Naive thymus-derived CD8-positive, alpha-beta T cell (primary cell): ENCODE measurements around the gene SLC25A10. TPM values are rescaled to one million over a fixed set of nuclear protein-coding genes. Genes with fewer than 3 reads are reported as not detected.

Experiments used
- ATAC-seq, 2 donors: fragments of 150-1000 bp; cut with Tn5 transposase in 1 of 2; sonication (Bioruptor Pico), chemical (Tn5 transposase) in 1 of 2; 1 replicate in 1 of 2; 2 replicates in 1 of 2; pipeline ENCODE4 v1.10.0; 2021; ENCODE audit warnings: mild to moderate bottlenecking in 2 of 2, moderate library complexity in 2 of 2
- POLR2A ChIA-PET: fragments of 350-600 bp; sonication (Branson Sonifier 250); formaldehyde crosslinking; loops from one replicate; lab custom pipeline; 2021; ENCODE audit warnings: antibody characterized with exemption; lab: Charles Lee
- DNase-seq, 10 donors: peaks; one replicate each; pipeline versions ENCODE4 v3.0.0 to v3.0.0-alpha.2; 2020 to 2022
- H3K27ac Mint-ChIP-seq, 10 donors: one replicate each; pipeline ENCODE4 v1.8.0; 2020 to 2022; ENCODE audit warnings: mild to moderate bottlenecking in 10 of 10, mixed read lengths in 10 of 10, moderate library complexity in 4 of 10, inconsistent platforms in 1 of 10
- H3K27me3 Mint-ChIP-seq, 5 donors: one replicate each; pipeline ENCODE4 v1.8.0; 2021 to 2022; ENCODE audit warnings: mixed read lengths in 5 of 5
- H3K36me3 Mint-ChIP-seq, 3 donors: one replicate each; pipeline ENCODE4 v1.8.0; 2020 to 2022; ENCODE audit warnings: mixed read lengths in 3 of 3, mild to moderate bottlenecking in 2 of 3, inconsistent platforms in 1 of 3
- H3K4me1 Mint-ChIP-seq, 4 donors: one replicate each; pipeline ENCODE4 v1.8.0; 2021 to 2022; ENCODE audit warnings: mixed read lengths in 4 of 4
- H3K4me3 Mint-ChIP-seq, 10 donors: one replicate each; pipeline ENCODE4 v1.8.0; 2020 to 2022; ENCODE audit warnings: mild to moderate bottlenecking in 10 of 10, mixed read lengths in 10 of 10, moderate library complexity in 6 of 10, inconsistent platforms in 1 of 10
- H3K9me3 Mint-ChIP-seq, 9 donors: one replicate each; pipeline ENCODE4 v1.8.0; 2020 to 2022; ENCODE audit warnings: mixed read lengths in 9 of 9, mild to moderate bottlenecking in 3 of 9, inconsistent platforms in 1 of 9, moderate library complexity in 1 of 9
- polyA plus RNA-seq, 3 donors: library from polyadenylated mRNA; unstranded; fragments of 300-500 nt; fragmentation: Illumina TruSeq; gene quantifications; one replicate each; pipeline ENCODE4 v1.2.3, GENCODE V29; 2021
- total RNA-seq, 8 experiments: library from RNA in 2 of 8; stranded (reverse) in 2 of 8; gene quantifications; one replicate each; pipeline ENCODE4 v1.2.3 and lab custom pipeline; 2021 to 2026

Gene SLC25A10
- total and polyA plus RNA-seq, 5 experiments from 2014 or later, result 2.3 to 6.1 (median 4.4) TPM

DNA sequence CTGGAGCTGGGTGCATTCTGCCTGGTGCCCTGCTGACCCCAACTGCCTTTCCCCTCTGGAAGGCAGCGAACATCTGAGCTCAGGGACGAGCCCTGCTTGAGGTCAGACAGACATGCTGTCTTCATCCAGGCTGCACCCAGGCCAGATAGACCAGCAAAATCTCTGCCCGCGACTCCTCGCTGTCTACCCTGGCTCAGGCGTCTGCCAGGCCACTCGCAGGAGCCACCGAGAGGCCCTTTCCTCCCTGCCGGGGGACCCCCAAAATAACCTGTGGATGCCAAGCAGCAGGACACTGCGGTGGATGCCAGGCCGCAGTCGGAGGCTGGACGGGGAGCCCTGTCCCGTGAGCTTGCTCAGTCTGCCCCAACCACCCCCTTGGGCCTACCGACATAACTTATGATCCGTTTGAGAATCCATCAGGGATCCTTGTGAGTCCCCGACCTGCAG lies 3.3 kb upstream of the SLC25A10 start:
- H3K9me3 Mint-ChIP-seq, result no peaks in the 10 kb centered on the region
- H3K4me1 Mint-ChIP-seq, result peaks cover 7 to 42% (median 27%) of the 10 kb centered on the region in 4 donors
- ATAC-seq (no peak), DNase-seq (no peak)
- POLR2A ChIA-PET, result interaction anchor here (1.2 kb wide), 2 partner anchors 25 to 161 kb away, joined by 3 to 4 read pairs; partner anchors contain the start of genes ARL16 and HGS
- peak overlapping the region in 2 of 10 donors; percentile 37 to 40 for H3K27ac Mint-ChIP-seq
- no peaks in the 10 kb centered on the region for H3K27me3 Mint-ChIP-seq
- H3K4me3 Mint-ChIP-seq, result peak overlapping the region in 1 of 10 donors; percentile 52
- peaks cover 0 to 21% (median 3%) of the 10 kb centered on the region in 3 donors for H3K36me3 Mint-ChIP-seq

DNA sequence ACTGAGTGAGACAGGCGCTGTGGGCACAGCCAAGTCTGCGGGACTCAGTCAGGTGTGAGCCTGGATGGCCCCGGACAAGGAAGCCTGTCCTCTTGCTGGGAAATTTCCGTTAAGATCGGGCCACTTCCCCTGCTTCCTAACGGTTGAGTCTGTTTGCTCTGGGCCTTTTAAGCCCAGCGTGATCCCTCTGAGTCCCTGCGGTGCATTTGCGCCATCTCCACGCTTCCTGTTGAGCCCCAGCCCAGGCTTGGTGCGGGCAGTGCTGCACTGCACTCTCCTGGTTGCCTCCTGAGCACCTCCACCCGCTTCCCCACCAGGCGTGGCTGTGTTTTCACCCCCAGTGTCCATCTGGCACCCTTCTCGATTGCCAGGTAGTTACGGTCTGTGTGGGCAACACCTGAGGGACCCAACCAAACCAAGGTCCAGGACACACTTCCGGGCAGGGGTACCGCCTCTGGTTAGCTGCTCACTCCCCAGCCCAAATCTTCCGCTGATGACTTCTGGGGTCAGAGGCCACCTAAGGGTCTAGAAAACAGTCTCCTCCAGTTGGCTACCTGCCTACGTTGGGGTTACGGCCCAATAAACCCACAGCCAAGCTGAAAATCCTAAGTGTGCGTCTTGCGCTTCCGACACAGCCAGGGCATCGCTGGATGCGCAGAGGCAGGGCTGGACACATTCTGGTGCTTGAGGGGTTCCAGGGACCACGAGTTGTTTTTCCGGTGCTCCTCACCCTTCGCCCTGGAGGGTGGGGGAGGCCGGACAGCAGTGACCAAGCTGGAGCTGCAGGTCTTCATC lies 1.4 kb upstream of the SLC25A10 start:
- peaks cover 7 to 28% (median 22%) of the 10 kb centered on the region in 4 donors for H3K4me1 Mint-ChIP-seq
- H3K27ac Mint-ChIP-seq, result peak overlapping the region; percentile 20 to 91 (median 85)
- H3K4me3 Mint-ChIP-seq, result peak overlapping the region; percentile 71 to 86 (median 80)
- peaks cover 0 to 13% (median 3%) of the 10 kb centered on the region in 3 donors for H3K36me3 Mint-ChIP-seq
- H3K9me3 Mint-ChIP-seq, result no peaks in the 10 kb centered on the region
- H3K27me3 Mint-ChIP-seq, result no peaks in the 10 kb centered on the region
- POLR2A ChIA-PET, result interaction anchor here (0.6 to 5.6 kb wide), 10 partner anchors 7 to 388 kb away, joined by 3 to 29 read pairs (median 5); partner anchors contain the start of genes ARL16, CCDC137, HGS and MRPL12
- DNase-seq (no peak), ATAC-seq (peak in 1 of 2 donors; percentile 16)

DNA sequence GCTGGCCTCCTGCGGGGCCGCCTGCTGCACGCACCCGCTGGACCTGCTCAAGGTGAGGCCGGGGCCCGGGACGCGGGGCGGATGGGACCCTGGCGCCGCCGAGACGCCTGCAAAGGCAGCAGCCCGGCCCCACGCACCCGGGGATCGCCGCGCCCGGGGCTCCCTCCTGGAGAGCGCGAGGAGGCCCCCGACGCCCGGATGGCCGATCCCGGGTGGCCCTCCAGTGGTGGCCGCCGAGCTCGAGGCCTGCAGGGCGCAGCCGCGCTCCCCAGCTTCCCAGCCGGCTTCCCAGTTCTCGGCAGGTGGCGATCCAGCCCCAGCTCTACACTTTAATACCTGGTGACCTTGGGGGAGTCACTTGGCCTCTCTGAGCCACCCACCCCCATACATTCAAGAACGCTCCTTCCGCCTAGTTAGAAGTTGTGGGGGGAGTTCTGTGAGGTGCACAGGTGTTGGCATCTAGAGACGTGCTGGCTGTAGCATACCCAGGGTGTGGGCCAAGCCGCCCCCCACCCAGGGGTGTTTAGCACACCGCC lies 452 bp downstream of the SLC25A10 start:
- Mint-ChIP-seq H3K4me3 (peak overlapping the region; percentile 73 to 90 (median 86)), H3K36me3 (no peaks in the 10 kb centered on the region), H3K27me3 (no peaks in the 10 kb centered on the region), H3K27ac (peak overlapping the region in 5 of 10 donors; percentile 34 to 80 (median 75)), H3K9me3 (no peaks in the 10 kb centered on the region), H3K4me1 (peaks cover 7 to 23% (median 19%) of the 10 kb centered on the region in 4 donors)
- DNase-seq, result no peak
- peak in 1 of 2 donors; percentile 4 for ATAC-seq
- POLR2A ChIA-PET, result interaction anchor here (3.7 to 5.6 kb wide), 2 partner anchors 9 to 29 kb away, joined by 26 to 29 read pairs; partner anchors contain the start of genes ARL16, HGS and MRPL12

DNA sequence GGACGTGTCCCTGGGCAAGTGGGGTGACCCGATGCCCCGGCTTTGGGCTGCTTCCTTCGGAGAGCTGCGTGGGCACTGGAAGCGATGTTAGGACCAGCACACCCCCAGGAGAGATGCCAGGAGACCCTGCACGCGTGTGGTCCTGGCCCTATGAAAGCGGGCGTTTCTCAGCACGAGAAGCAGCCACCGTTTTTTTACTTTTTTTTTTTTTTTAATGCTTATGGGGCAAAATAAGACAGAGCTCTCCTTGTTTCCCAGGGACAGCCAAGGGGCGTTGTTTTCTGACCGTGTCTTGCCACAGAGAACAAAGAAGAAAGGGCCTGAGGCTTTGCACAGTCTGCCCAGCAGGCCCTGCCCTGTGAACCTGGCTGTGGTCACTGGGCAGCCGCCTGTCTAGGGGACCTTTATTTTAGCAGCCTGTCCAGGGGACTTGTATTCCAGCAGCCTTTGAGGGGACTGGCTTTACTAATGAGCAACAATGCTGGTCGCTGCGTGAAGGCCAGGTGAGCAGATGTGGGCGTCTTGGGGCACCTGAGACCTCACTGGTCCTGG lies 996 bp downstream of the SLC25A10 start:
- H3K27ac Mint-ChIP-seq, result peak overlapping the region in 5 of 10 donors; percentile 35 to 80 (median 75)
- H3K27me3 Mint-ChIP-seq, result no peaks in the 10 kb centered on the region
- H3K9me3 Mint-ChIP-seq, result no peaks in the 10 kb centered on the region
- H3K4me3 Mint-ChIP-seq, result peak overlapping the region; percentile 73 to 90 (median 86)
- no peaks in the 10 kb centered on the region for H3K36me3 Mint-ChIP-seq
- ATAC-seq, result no peak
- POLR2A ChIA-PET, result interaction anchor here (3.7 to 5.6 kb wide), 2 partner anchors 10 to 30 kb away, joined by 26 to 29 read pairs; partner anchors contain the start of genes ARL16, HGS and MRPL12
- DNase-seq, result no peak
- H3K4me1 Mint-ChIP-seq, result peaks cover 7 to 23% (median 19%) of the 10 kb centered on the region in 4 donors

DNA sequence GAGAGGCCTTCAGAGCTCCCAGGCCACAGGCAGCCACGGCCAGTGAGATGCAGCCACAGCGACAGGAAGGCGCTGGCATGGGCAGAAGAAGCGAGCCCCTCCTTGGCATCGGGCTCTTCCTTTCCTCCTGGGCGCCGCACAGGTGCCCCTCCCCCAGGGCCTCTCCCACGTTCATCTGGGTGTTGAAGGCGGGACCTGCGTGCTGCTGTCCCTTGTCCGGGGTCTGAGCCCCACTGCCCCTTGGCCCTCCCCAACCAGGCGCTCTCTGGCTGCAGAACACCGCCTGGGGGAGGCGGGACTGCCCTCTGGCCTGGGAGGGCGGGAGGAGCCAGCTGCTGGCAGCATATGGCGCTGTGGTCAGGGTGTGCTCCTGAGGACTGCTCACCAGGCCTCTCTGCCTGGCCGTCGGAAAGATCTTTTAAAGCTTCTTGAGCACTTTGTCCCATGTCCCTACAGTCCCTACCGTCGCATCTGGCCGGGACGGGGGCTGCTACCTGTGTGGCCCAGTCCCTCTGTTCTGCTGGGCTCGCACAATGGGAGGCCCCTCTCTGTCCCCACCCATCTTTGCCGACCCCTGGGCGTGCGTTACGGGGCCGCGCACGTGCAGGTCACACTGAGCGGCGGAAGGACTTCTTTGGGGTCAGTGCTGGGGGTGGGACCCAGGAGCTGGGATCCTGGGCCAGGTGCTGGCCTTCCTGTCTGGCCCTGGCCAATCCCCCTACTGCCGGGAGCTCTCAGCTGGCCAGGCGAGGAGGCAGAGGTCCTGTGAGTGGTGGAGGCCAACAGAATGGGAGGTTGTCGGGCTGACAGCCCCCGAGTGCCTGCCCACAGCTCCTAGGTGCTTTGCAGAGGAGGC lies 1.7 kb downstream of the SLC25A10 start:
- no peaks in the 10 kb centered on the region for H3K27me3 Mint-ChIP-seq
- POLR2A ChIA-PET, result interaction anchor here (3.7 to 5.6 kb wide), 2 partner anchors 11 to 31 kb away, joined by 26 to 29 read pairs; partner anchors contain the start of genes ARL16, HGS and MRPL12
- no peaks in the 10 kb centered on the region for H3K9me3 Mint-ChIP-seq
- DNase-seq (no peak), ATAC-seq (no peak)
- peaks cover 7 to 23% (median 19%) of the 10 kb centered on the region in 4 donors for H3K4me1 Mint-ChIP-seq
- H3K4me3 Mint-ChIP-seq, result peak overlapping the region in 5 of 10 donors; percentile 7 to 90 (median 83)
- no peak overlapping the region for H3K27ac Mint-ChIP-seq
- no peaks in the 10 kb centered on the region for H3K36me3 Mint-ChIP-seq

DNA sequence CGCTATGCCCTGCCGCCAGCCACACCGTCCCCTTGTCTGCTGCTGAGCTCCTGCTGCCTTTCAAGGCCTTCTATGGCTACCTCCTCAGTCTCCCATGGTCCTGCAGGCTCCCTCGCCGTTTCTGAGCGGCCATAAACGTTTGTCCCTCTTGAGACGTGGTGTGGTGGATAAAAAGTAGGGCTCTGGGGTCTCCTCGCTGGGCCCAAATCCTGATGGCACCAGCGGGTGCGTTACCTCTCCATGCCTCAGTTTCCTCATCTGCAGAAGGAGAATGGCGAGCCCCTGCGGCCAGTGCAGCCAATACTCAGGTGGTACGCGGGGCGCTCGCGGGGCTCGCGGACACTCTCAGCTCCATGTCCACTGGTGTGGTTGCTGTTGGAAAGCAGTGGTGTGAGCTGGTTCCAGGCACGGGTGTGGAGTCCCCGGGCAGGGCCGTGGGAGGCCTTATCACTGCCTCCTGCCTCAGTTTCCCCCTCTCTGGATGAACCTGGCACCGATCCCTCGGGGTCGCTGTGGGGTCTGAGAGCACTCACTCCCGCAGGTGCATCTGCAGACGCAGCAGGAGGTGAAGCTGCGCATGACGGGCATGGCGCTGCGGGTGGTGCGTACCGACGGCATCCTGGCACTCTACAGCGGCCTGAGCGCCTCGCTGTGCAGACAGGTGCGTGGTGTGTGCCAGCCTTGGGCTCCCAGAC lies 2.5 kb downstream of the SLC25A10 start:
- H3K27me3 Mint-ChIP-seq, result no peaks in the 10 kb centered on the region
- POLR2A ChIA-PET, result interaction anchor here (5.6 kb wide), 1 partner anchor 11 kb away, joined by 26 read pairs; the partner anchor contains the start of gene MRPL12
- no peaks in the 10 kb centered on the region for H3K9me3 Mint-ChIP-seq
- DNase-seq (no peak), ATAC-seq (no peak)
- peaks cover 7 to 23% (median 19%) of the 10 kb centered on the region in 4 donors for H3K4me1 Mint-ChIP-seq
- no peaks in the 10 kb centered on the region for H3K36me3 Mint-ChIP-seq
- H3K27ac Mint-ChIP-seq, result no peak overlapping the region
- peak overlapping the region in 2 of 10 donors; percentile 1 to 77 for H3K4me3 Mint-ChIP-seq

DNA sequence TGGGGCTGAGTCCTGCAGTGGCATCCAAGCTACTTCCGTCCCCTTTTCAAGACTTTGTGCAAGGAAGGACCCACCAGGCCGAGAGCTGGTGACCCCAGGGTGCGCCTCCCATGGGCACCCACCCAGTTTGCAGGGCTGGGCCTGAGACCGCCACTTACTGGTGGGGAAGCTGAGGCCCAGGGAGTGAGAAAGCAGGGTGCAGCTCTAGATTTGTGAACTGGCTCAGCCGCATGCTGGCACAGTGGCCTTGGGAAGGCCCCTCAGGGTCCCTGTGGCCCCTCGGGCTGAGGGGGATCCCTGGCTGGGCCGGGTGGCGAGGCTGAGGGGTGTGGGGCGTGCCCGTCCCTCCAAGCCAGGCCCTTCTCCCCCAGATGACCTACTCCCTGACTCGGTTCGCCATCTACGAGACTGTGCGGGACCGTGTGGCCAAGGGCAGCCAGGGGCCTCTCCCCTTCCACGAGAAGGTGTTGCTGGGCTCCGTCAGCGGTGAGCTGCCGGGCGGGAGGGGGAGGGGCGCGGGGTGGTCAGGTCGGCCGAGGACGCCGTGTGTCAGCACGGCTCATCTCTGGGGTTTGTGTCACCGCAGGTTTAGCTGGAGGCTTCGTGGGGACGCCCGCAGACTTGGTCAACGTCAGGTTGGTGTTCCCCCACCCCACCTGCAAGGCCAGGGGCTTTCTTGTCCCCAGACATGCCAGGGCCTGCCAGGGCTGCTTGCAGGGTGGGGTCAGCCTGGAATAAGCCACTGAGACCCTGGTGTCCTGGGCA lies 3.2 kb downstream of the SLC25A10 start:
- no peak for DNase-seq
- H3K27ac Mint-ChIP-seq, result no peak overlapping the region
- H3K27me3 Mint-ChIP-seq, result no peaks in the 10 kb centered on the region
- no peak for ATAC-seq
- H3K4me1 Mint-ChIP-seq, result peaks cover 7 to 19% (median 18%) of the 10 kb centered on the region in 4 donors
- H3K36me3 Mint-ChIP-seq, result no peaks in the 10 kb centered on the region
- H3K4me3 Mint-ChIP-seq, result no peak overlapping the region
- POLR2A ChIA-PET, result interaction anchor here (5.6 kb wide), 1 partner anchor 12 kb away, joined by 26 read pairs; the partner anchor contains the start of gene MRPL12
- no peaks in the 10 kb centered on the region for H3K9me3 Mint-ChIP-seq

DNA sequence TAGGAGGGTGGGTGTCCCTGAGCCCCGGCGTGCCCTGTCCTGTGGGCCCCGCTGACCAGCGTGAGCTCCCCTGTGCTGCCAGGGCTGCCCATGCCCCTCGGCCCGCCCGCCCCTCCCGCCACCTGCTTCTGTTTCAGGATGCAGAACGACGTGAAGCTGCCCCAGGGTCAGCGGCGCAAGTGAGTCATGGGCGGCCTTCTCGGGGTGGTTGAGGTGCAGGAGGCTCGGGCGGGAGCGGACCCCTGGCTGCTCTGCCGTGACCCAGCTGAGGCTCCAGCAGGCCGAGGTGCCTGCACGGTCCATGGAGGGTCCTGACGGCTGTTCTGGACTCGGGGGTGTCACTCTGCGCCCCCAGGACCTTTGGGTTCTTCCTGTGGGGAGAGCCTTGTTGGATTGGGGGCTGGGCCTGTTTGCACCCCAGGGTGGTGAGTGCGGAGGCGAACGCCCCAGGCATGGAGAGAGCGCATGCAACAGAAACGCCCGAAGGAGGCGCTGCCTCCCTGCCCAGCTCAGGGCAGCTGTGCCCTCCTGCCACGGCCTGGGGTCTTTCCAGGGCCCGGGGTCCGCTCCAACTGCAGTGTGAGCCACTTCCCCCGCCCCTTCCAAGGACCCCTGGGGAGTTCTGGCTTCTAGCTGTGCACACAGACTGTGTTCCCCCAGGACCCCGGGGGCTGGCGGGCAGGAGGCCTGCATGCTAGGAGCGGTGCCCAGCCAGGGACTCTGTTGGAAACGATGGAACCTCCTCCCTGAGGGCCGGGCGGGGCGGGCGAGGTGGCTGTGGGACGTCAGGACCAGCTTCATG lies 4.0 kb downstream of the SLC25A10 start:
- no peak overlapping the region for H3K4me3 Mint-ChIP-seq
- H3K9me3 Mint-ChIP-seq, result no peaks in the 10 kb centered on the region
- no peaks in the 10 kb centered on the region for H3K36me3 Mint-ChIP-seq
- DNase-seq (no peak), ATAC-seq (no peak)
- H3K27ac Mint-ChIP-seq, result no peak overlapping the region
- peaks cover 3 to 11% (median 10%) of the 10 kb centered on the region in 4 donors for H3K4me1 Mint-ChIP-seq
- POLR2A ChIA-PET, result interaction anchor here (5.6 kb wide), 1 partner anchor 13 kb away, joined by 26 read pairs; the partner anchor contains the start of gene MRPL12
- no peaks in the 10 kb centered on the region for H3K27me3 Mint-ChIP-seq

DNA sequence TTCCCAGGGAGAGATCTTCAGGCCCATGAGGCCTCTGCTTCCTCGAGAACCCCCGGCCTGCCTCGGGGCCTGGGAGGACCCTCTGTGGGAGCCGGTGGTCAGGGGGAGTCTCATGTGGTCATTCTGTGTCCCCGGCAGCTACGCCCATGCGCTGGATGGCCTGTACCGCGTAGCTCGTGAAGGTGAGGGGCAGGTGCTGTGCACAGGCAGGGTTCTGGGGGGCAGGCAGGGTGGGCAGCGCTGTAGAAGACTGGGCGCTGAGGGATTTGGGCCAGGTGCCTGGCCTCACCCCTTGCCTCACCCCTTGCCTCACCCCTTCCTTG lies 4.6 kb downstream of the SLC25A10 start:
- H3K27me3 Mint-ChIP-seq, result no peaks in the 10 kb centered on the region
- DNase-seq (no peak), ATAC-seq (no peak)
- no peak overlapping the region for H3K27ac Mint-ChIP-seq
- no peak overlapping the region for H3K4me3 Mint-ChIP-seq
- H3K4me1 Mint-ChIP-seq, result peaks cover 3 to 8% (median 6%) of the 10 kb centered on the region in 4 donors
- H3K36me3 Mint-ChIP-seq, result no peaks in the 10 kb centered on the region
- POLR2A ChIA-PET, result no interaction called here
- H3K9me3 Mint-ChIP-seq, result no peaks in the 10 kb centered on the region

DNA sequence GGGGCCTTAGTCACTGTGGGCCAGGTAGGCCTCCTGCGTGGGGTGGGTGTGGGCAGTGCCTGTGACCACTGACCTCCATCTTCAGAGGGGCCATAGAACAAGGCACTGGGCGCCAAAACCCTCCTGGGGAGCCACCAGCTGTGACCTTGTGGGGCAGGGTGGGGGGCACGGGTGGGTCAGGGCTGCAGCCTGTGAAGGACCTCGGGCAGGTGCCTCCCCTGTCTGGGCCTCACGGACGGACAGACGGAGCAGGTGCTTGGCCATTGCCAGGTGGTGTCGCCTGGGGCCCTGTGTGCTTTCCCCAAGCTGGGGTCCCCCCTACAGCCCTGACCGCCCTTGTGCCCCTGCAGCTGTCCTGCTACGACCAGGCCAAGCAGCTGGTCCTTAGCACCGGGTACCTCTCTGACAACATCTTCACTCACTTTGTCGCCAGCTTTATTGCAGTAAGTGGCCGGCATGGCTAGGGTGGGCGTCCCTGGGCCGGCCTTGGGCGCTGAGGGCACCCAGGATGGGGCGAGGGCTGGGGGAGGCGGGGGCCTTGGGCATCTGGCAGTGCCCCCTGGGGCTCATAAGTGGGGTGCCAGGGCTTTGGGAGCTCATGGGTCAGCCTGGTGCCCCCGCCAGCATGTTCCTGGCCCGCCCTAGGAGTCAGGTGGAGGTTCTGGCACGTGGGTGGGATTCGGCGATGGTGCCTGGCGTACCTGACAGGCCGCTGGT lies 5.1 kb downstream of the SLC25A10 start:
- Mint-ChIP-seq H3K27ac (no peak overlapping the region), H3K9me3 (no peaks in the 10 kb centered on the region), H3K4me1 (peaks cover 3 to 6% (median 6%) of the 10 kb centered on the region in 4 donors), H3K27me3 (no peaks in the 10 kb centered on the region), H3K36me3 (no peaks in the 10 kb centered on the region), H3K4me3 (no peak overlapping the region)
- ATAC-seq (no peak), DNase-seq (no peak)
- POLR2A ChIA-PET, result no interaction called here
